Stimulated activated CD4-positive, alpha-beta T cell treated with anti-CD3 and anti-CD28 coated beads, TNF-alpha, amount 100 ng/mL, for 48 hours (primary cell): ENCODE measurements around the gene SPATA22.
"Not testable (repeated sequence)": the region's sequence is repeated elsewhere in the genome, so short reads cannot be mapped to it uniquely, and the experiment has no call there.

Experiments
- DNase-seq, 3 donors: peaks; one replicate each; pipeline ENCODE4 v3.0.0-alpha.2; 2020; ENCODE audit warnings: low read depth in 3 of 3

Gene SPATA22, protein sequence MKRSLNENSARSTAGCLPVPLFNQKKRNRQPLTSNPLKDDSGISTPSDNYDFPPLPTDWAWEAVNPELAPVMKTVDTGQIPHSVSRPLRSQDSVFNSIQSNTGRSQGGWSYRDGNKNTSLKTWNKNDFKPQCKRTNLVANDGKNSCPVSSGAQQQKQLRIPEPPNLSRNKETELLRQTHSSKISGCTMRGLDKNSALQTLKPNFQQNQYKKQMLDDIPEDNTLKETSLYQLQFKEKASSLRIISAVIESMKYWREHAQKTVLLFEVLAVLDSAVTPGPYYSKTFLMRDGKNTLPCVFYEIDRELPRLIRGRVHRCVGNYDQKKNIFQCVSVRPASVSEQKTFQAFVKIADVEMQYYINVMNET

DNA sequence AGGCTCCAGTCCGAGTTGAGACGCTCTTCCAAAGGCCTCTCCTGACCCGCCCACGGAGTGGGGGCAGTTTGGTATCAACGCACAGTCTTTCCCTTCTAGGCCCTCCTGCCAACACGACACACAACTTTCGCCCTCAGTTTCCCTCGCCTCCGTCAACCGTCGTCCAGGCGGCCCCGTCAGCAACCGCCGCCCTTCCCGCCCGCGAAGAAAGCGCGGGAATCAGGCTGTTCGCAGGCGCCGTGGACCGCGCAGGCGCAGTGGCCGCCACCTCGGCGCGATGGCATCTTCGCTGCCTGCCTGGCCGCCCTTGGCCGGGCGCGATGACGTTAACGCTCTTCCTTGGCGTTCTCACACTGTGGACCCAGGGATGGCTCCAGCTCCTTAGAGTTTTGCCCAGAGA is at the start of gene SPATA22:
TSS of gene SPATA22 (minus strand) at position 221 of the 400 bp plus-strand sequence. CDS start 2,494 bp downstream, outside the sequence.
- no peak for DNase-seq

DNA sequence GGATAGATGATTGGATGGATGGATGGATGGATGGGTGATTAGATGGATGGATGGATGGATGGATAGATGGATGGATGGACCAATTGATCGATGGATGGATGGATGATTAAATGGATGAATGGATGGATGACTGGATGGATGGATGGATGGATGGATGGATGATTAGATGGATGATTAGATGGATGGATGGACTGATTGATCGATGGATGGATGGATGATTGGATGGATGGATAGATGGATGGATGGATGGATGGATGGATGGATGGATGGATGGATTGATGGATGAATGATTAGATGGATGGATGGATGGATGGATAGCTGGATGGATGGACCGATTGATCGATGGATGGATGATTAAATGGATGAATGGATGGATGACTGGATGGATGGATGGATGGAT is 47.9 kb upstream of the SPATA22 start:
- DNase-seq: not testable (repeated sequence)

DNA sequence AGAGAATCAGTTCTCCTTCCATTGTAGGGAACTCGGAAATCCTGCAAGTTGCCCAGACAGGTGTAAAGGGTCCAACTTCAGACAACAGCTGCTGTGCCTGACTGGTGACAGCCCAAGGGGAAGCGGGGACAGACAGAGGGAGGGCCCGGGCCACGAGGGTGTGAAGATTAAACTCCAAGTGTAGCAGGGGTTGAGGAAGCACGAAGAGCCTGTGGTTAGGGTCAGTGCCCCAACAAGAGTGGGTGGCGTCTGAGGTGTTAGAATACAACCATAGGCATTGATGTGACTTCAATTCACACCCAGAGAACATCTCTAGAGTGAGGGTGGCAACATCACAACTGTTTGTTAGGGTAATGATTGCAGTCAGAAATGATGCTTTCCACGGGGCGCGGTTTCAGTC is 43.3 kb upstream of the SPATA22 start:
- DNase-seq: no peak

DNA sequence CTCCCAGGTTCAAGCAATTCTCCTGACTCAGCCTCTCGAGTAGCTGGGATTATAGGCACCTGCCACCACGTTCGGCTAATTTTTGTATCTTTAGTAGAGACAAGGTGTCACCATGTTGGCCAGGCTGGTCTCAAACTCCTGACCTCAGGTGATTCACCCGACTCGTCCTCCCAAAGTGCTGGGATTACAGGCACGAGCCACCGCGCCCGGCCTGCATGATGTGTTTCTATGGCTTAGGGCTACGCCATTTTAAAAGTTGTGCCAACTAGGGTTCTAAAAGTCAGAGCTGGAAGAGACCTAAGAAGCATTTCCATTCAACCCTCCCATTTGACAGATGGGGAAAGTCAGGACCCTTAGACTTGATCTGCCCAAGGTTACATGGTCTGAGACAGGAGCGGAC is 42.5 kb upstream of the SPATA22 start:
- DNase-seq: not testable (repeated sequence)

DNA sequence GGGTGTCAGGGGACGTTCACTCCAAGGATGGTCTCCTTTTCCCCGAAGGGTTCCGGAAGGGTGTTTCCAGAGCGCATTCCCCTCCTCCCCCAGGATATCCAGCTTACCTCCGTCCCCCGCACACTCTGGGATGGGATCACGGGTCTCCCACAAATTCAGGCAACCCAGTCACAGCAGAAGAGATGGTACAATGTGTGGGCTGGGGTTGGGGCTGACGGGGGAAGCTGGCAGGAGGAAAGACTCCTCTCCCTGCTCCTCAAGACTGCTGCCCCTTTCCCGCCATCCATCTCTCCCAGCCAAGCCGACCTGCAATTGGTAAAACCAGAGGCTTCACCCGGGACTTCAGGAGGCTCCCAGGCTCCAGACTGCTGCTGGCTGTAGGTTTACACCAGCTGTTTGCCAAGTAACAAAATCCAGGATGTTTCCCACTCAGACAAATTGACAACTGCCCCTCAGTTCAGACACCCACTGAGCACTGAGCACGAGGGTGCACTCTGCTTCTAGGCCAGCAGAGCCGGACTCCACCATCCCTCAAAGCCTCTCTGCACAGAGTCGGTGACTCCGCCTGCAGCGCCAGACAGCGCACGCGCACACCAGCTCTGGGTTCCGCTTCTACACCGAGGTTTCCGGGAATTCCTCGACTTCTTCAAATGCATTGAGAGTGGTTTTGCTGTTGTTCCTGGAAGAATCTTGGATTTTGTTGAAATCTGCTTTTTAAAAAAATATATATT is 41.9 kb upstream of the SPATA22 start:
- DNase-seq: no peak

DNA sequence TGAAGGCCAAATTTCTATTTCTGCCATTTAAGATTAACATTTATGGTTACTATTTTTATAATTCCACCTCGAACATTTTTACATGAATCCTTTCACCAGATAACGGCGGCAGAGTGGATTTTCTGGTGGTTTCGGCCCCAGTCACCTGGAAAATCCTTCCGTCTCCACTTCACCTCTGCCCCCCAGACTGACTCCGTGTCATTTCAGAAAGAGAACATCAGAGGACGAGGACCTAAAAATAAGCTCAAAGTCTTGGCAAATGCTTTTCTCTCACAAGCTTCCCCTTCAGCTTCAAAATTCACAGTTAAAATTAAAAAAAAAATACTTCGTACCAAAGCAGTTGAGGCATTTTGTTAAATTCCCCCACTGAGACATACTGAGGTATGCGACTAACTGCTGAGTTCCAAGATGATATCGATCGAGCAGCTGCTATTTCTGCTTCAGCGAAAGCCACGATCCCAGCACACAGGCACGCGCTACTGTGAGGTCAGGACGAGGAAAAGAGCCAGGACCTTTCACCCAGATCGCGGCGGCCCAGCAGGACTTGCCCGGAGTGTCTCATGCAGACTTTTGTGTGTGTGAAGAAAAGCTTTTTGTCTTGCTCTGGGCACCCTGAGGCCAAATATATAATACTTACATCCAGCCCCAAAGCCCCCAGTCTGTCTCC is 41.0 kb upstream of the SPATA22 start:
- no peak for DNase-seq

DNA sequence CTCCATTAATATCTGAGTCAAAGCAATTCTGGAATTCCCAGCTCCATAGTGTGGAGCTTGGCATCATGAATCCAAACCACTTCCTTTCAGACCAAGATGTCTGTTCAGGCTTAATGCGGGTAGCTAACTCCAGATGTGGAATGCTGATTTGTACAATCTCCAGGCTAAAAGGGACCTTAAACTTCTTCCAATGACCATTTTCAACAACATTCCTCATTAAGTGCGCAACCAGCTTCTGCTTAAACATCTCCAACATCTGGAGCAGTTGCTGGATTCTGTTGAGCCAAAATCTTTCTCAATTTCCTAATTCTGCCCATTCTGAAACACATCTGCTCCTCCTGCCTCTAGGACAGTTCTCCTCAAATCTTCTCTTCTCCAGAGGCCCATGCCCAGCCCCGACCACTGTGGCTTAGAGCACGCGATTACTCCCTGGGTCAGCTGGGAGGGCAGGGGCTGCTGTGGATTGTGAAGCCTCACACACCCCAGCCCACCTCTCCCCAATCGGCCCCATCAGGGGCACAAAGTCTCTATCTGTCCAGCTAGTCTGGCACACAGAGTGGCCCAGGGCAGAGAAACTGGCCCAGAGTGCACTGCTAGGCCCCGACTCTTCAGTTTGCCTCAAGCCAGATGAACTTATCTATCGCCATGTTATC is 40.4 kb upstream of the SPATA22 start:
- DNase-seq: no peak

DNA sequence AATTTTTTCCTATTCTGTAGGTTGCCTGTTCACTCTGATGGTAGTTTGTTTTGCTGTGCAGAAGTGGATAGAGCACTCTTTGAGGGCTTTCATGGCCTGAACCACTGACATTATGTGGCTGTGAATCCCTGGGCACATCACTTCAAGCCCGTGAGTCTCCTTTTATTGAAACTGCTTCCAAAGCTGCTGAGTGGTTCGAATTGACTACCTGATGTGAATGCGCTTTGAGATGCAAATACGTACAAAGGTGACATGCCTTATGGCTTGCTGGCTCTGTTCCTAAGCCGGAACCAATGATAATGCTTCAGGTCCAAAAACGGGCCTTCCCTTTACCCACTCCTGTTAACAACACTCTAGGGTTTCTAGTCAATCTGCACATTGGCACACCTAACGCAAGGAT is 38.5 kb upstream of the SPATA22 start:
- DNase-seq: no peak

DNA sequence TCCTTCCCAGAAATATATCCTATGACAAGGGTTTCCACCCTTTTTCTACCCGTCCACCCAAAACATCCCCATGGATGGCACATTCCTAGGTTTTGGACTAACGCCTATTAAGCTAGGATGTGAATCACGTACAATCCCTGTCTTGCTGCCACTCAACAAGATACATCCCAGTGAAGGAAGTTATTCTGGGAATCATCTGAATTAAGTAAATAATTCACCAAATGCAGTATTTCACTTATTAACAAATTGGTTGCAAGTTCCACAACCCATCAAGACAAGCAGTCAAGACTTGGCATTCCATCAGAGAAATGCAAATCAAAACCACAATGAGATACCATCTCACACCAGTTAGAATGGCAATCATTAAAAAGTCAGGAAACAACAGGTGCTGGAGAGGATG is 36.2 kb upstream of the SPATA22 start:
- no peak for DNase-seq

DNA sequence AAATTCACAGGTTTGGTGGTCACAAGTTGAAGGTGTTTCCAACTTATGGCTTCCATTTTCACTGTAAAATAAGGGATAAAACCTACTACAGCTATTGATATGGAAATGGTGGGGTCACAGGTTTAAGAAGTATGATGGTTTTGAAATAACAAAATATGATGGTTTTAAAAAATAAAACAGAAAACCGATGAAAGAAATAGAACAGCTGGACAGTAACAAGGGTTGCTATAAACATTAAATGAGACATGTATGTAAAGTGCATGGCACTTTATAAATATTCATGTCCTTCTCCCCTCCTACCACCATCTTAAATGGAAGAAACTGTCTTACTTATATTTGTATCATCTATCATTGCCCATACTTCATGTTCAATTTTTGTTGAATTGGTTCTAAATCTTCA is 35.5 kb upstream of the SPATA22 start:
- no peak for DNase-seq

DNA sequence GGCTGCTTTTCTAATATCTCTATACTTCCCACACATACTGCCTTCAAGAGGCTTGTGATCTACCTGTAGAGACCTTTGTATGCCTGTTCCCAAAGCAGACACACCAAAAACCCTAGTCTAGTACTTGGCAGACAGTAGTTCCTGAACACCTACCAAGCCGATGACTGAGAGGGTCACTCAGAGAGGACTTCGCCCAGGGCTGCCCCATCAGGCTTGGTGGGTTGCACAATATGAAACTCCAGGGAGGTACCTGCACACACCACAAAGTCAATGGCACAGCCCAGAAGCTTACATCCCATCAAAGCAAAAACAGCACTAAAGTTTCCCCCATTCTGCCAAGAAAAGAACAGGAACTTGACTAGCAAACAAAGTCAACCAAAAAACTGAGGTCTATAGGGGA is 34.4 kb upstream of the SPATA22 start:
- no peak for DNase-seq

DNA sequence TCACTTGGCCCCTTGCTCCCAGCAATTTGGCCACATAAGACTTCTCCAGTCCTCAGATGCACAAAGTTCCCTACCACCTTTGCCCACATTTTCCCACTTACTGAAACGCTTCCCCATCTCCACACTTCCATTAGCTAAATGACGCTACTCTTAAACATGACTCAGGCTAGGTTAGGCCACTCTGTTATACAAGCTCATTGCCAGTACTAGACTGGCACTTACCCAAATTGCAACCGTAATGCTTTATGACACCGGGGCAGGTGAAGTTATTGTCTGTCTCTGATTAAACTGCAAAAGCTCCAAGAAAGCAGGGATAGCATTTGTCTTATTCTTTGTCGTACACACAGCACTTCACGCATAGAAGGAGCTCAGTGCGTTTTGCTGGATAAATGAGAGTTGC is 33.4 kb upstream of the SPATA22 start:
- DNase-seq: no peak

DNA sequence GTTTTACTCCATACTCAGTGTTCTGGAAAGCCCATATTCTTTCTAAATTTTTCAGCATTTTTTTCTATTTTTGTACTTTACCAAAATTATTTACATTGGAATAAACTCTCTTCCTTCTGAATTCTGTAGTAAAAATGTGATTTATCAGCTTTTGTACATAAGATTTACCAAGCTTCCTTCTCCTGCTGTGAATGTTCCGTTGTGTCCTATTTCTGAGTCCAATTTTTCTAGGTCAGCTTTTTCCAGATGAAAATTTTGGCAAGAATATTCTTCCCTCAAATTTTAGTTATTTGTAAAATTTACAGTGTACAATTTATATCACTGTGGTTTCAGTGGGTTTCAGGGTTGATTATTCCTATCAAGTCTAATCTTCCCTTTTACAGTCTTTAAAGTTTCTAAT is 31.7 kb upstream of the SPATA22 start:
- no peak for DNase-seq

DNA sequence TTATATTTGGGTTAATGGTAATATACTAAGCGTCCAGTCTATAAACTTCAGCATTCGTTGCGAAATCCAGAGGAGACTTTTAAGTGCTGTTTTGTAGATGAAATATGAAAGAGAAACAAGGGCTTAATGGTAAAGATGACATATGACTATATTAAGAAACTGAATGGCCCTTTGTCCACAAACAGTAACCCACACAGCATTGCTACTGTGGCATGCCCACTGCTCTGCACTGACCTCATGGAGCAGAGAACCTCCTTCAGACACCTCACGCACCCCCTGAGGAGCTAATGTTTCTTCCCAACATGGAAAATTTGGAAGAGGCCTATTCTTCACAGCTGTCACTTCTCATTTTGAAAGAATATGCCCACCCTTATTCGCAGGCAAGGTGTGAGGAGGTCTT is 30.8 kb upstream of the SPATA22 start:
- no peak for DNase-seq

DNA sequence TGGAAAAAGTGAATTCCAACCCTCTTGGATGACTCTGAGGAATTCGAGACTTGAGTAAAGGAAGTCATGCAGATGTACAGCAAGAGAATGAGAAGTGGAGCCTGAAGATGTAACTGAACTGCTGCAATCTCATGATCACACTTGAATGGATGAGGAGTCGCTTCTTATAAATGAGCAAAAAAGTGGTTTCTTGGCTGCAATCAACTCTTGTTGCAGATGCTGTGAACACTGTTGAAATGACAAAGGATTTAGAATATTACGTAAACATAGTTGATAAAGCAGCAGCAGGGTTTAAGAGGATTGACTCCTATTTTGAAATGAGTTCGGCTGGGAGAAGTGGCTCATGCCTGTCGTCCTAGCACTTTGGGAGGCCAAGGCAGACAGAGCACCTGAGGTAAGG is 29.7 kb upstream of the SPATA22 start:
- no peak for DNase-seq

DNA sequence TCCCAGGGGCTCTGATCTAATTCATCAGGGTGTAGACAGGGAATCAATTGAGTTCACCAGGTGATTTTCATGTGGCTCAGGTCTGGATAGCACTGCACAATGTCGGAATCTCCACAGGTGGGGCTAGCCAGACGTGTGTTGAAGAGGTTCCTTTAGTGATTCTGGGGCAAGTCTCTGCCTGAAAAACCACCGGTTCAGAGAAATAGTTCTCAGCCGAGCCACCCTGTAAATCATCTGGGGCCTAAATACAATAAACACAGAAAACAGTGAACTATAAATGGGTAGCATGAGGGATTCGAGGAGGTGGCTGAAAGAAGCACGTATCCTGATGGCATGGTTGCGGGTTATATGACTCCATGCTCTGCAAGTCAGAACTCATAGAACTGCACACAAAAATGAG is 25.5 kb upstream of the SPATA22 start:
- no peak for DNase-seq

DNA sequence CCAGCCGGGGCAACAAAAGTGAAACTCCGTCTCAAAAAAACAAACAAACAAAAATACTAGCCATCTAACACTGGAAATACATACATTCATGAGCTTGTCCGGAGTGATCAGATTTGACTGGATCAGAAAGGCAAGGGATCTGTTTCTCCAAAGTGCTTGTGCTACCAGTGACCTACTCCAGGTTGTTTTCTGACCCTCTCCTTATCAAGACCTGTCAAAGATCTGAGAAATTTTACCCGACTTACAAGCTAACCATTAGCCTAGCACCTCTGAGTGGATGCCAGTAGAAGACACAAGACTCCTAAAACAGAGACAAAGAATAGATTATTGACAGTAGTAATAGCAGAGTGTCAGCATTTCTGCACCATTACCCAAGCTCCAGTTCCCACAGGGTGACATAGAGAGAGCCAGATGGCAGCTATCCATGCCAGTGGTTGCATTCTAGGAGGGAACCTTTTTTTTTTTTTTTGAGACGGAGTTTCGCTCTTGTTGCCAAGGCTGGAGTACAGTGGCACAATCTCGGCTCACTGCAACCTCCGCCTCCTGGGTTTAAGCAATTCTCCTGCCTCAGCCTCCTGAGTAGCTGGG is 14.0 kb upstream of the SPATA22 start:
- no peak for DNase-seq

DNA sequence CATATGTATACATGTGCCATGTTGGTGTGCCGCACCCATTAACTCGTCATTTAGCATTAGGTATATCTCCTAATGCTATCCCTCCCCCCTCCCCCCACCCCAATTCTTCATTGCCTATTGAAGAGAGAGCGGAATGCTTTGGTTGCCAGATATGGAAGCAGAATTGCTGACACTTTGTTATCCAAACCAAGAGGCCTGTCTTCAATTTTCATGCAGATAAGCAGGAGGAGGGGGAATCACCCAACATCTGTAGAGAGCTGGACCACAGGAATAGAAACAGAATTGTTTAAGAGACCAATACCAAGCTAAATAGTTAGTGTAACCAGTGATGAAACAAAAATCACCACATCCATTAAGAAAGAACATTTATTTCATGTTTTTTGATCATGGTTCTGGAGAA is 11.2 kb upstream of the SPATA22 start:
- no peak for DNase-seq

DNA sequence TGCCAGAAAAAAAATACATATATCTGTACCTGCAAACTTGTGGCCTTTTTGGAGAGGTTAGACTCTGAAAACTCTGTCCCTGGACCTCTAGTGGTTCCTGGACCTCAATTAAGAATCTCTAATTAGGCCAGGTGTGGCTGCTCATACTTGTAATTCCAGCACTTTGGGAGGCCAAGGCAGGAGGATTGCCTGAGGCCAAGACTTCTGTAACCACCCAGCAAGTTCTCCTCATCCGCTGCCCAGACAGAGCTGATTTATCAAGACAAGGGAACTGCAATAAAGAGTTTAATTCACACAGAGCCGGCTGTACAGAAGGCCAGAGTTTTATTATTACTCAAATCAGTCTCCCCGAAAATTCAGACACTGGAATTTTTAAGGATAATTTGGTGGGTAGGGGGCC is 8.4 kb upstream of the SPATA22 start:
- DNase-seq: no peak

DNA sequence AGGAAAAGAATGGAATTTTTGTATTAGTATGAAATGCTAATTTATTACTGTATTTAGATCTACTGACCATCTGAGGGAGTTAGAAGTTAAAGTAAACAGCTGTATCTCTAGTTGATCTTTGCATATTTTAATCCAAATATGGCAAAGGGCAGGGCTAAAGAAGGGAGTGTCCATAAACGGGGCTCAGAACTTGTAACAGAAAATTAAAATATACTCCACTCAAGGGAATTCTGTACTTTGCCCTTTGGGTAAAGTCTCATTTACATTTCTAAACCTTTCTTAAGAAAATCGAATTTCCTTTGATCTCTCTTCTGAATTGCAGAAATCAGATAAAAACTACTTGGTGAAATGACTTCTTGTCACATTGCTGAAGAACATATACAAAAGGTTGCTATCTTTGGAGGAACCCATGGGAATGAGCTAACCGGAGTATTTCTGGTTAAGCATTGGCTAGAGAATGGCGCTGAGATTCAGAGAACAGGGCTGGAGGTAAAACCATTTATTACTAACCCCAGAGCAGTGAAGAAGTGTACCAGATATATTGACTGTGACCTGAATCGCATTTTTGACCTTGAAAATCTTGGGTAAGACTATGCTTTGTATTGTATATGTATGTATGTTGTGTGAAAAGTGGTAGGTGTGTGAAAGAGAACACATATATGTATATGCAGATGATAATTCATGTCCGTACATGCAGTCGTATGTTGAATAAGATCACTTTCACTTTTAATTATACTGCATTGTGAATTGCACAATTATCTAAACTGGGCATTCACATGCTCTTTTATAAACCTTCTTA is 4.4 kb upstream of the SPATA22 start, which contains the start of gene ASPA:
TSS of gene ASPA (plus strand) at position 186 of the 799 bp plus-strand sequence. CDS start at position 349, 163 bp downstream.
- DNase-seq: no peak

DNA sequence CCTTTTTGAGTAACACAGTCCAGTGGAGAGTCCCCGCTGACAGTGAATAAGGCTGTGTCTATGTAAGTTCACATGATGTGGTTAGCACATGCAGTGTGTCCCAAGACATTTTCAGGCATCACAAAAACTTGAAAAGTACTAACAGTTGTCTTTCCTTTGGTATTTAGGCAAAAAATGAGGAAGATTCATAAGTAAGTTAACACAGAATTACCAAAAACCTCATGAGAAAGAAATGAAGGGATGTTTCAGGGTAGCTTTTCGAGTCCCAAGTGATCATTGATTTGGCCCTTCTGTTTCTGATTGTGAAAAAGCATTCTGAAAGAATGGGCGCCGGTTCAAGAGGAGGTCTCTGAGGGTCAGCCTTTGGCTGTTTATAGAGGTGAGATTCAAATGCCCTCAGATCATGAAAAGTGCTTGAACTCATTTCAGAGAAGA is 3.6 kb upstream of the SPATA22 start:
- no peak for DNase-seq
